ENCODE measurements around the gene GRB2.

GRCh38 chr17:75273977-75274708 lies 131.3 kb downstream of the GRB2 start:
- TF ChIP-seq POLR2A (IDR thresholded peaks at IDR 0.05) (no peak), POLR2AphosphoS5 (IDR thresholded peaks at IDR 0.05) (no peak), EP300 (IDR thresholded peaks at IDR 0.05) (no peak)
- TF ChIP-seq, protein P1, sequence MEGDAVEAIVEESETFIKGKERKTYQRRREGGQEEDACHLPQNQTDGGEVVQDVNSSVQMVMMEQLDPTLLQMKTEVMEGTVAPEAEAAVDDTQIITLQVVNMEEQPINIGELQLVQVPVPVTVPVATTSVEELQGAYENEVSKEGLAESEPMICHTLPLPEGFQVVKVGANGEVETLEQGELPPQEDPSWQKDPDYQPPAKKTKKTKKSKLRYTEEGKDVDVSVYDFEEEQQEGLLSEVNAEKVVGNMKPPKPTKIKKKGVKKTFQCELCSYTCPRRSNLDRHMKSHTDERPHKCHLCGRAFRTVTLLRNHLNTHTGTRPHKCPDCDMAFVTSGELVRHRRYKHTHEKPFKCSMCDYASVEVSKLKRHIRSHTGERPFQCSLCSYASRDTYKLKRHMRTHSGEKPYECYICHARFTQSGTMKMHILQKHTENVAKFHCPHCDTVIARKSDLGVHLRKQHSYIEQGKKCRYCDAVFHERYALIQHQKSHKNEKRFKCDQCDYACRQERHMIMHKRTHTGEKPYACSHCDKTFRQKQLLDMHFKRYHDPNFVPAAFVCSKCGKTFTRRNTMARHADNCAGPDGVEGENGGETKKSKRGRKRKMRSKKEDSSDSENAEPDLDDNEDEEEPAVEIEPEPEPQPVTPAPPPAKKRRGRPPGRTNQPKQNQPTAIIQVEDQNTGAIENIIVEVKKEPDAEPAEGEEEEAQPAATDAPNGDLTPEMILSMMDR (IDR thresholded peaks at IDR 0.05) = no peak
